HepG2 (cell line): ENCODE data around the gene LDAH. TPM values are rescaled to one million over a fixed set of nuclear protein-coding genes. Genes with fewer than 3 reads are reported as not detected.

Experiments
- ISL2 ChIP-seq: sonication (generic); formaldehyde crosslinking; IDR thresholded peaks from 2 replicates; pipeline ENCODE4 v1.5.0; 2020; ENCODE audit warnings: missing genetic modification reagents
- NCOR1 ChIP-seq: fragments of 200-600 bp; sonication (generic); IDR thresholded peaks from 2 replicates; pipeline ENCODE4 v1.7.0; 2017; ENCODE audit warnings: antibody characterized with exemption, low read length, borderline replicate concordance
- SMARCC2 ChIP-seq: fragments of 450-650 bp; IDR thresholded peaks from 2 replicates; pipeline ENCODE4 v1.6.1; 2017; ENCODE audit warnings: antibody characterized with exemption, mild to moderate bottlenecking
- ZBTB42 ChIP-seq: sonication (generic); formaldehyde crosslinking; IDR thresholded peaks from 2 replicates; pipeline ENCODE4 v1.5.0; 2020; ENCODE audit warnings: mild to moderate bottlenecking, missing genetic modification reagents
- ZFP90 ChIP-seq: sonication (generic); formaldehyde crosslinking; IDR thresholded peaks from 2 replicates; pipeline ENCODE4 v1.8.0; 2022; ENCODE audit warnings: missing genetic modification reagents, mild to moderate bottlenecking, inconsistent platforms, borderline replicate concordance
- ZIK1 ChIP-seq: sonication (generic); formaldehyde crosslinking; IDR thresholded peaks from 2 replicates; pipeline ENCODE4 v1.5.0; 2020; ENCODE audit warnings: mild to moderate bottlenecking, low read depth, missing genetic modification reagents, borderline replicate concordance
- ZNF260 ChIP-seq: sonication (generic); formaldehyde crosslinking; IDR thresholded peaks from 2 replicates; pipeline ENCODE4 v1.4.0; 2020; ENCODE audit warnings: missing genetic modification reagents, low read depth, mild to moderate bottlenecking, borderline replicate concordance
- ZNF451 ChIP-seq: sonication (generic); formaldehyde crosslinking; IDR thresholded peaks from 2 replicates; pipeline ENCODE4 v1.5.0; 2020; ENCODE audit warnings: mild to moderate bottlenecking, missing genetic modification reagents
- ZNF496 ChIP-seq: sonication (generic); formaldehyde crosslinking; IDR thresholded peaks from 2 replicates; pipeline ENCODE4 v1.8.1; 2023; ENCODE audit warnings: mild to moderate bottlenecking, moderate library complexity, missing genetic modification reagents; ENCODE audit not compliant: insufficient replicate concordance
- ZNF569 ChIP-seq: sonication (generic); formaldehyde crosslinking; IDR thresholded peaks from 2 replicates; pipeline ENCODE4 v1.5.0; 2020; ENCODE audit warnings: mild to moderate bottlenecking, missing genetic modification reagents, moderate library complexity, borderline replicate concordance
- polyA plus RNA-seq, 8 experiments: library from polyadenylated mRNA; depleted of rRNA in 3 of 8; stranded (reverse) in 7 of 8; unstranded in 1 of 8; fragments of >200 nt; fragmentation: Illumina TruSeq in 4 of 8; extraction: Trizol in 4 of 8; gene quantifications; 2 replicates each; pipeline versions ENCODE4 v1.2.1 to v1.2.3, GENCODE V29; 2011 to 2016; ENCODE audit warnings: low read depth in 4 of 8, missing spikeins in 1 of 8, mixed read lengths in 1 of 8; ENCODE audit not compliant: insufficient read depth in 1 of 8
- total RNA-seq, 5 experiments: library from RNA; depleted of rRNA; stranded (reverse); fragments of >200 nt; fragmentation: Illumina TruSeq; extraction: Trizol; gene quantifications; 2 replicates each; pipeline ENCODE4 v1.2.3, GENCODE V29; 2016; ENCODE audit warnings: low read depth in 1 of 5
- TF ChIP-seq, protein P1 (sequence below): sonication (generic); formaldehyde crosslinking; conservative IDR thresholded peaks from 2 replicates; pipeline ENCODE4 v1.4.0; 2020; ENCODE audit warnings: missing genetic modification reagents
- TF ChIP-seq, protein P2 (sequence below): sonication (generic); formaldehyde crosslinking; IDR thresholded peaks from 2 replicates; pipeline ENCODE4 v1.4.0; 2020; ENCODE audit warnings: missing genetic modification reagents, mild to moderate bottlenecking, borderline replicate concordance
- TF ChIP-seq, protein P3 (sequence below): IDR thresholded peaks from 2 replicates; pipeline ENCODE4 v1.6.1; 2016; ENCODE audit warnings: control low read depth
- TF ChIP-seq, protein P4 (sequence below): sonication (generic); IDR thresholded peaks from 2 replicates; pipeline ENCODE4 v1.6.1; 2016; ENCODE audit warnings: low read depth, borderline replicate concordance
- TF ChIP-seq, protein P5 (sequence below): sonication (generic); formaldehyde crosslinking; IDR thresholded peaks from 2 replicates; pipeline ENCODE4 v1.4.0; 2020; ENCODE audit warnings: missing genetic modification reagents

The LDAH gene
- total and polyA plus RNA-seq, 2 of the 13 experiments (the other 11 are each of a cell fraction or from before 2014, with no cell fraction given) = 28.8 to 46.2 TPM

DNA sequence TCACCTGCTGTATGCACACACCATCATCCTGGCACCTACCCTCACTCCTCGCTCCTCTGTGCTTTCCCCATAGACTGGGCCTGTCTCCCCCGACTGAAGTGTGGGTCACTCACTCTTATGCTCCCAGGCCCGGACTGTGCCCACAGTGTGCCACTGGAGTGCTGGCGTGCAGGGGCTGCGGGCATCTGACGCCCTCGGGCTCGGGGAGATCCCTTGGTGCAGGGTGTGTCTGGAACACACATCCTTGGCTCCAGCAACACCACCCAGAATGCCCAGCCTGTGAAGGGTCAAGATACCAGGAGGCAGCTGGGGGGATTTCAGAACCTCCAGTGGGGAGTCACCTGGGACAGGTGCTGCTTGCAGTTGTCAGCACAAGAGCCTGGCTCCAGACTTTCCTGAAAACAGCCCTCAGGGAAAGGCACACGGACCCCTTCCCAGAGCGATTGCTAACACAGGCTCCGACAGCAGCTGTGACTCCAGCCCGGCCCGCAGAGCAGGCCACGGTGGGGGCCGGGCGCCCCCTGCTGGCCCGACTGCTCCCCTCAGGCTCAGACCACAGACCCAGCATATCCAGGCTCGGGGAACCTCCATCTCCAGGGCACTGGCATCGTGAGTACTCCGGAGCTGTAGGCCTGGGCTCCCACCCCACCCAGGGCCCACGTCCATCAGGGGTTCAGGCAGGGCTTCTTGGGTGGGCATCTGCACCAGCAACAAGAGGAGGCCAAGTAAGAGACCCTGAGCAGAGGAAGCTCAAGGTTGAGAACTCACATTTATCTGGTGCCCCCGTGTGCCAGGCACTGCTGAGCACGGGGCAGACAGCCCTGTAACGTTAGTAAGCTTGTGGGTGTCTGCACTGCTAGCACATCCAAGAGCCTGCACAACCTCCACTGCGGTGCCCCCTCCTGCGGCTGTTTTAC is 180.6 kb downstream of the LDAH start (continued):
- TF ChIP-seq, protein P1, sequence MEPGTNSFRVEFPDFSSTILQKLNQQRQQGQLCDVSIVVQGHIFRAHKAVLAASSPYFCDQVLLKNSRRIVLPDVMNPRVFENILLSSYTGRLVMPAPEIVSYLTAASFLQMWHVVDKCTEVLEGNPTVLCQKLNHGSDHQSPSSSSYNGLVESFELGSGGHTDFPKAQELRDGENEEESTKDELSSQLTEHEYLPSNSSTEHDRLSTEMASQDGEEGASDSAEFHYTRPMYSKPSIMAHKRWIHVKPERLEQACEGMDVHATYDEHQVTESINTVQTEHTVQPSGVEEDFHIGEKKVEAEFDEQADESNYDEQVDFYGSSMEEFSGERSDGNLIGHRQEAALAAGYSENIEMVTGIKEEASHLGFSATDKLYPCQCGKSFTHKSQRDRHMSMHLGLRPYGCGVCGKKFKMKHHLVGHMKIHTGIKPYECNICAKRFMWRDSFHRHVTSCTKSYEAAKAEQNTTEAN (CRISPR knock-in tag) = no peak
- TF ChIP-seq ZFP90 (CRISPR knock-in tag) (peak; percentile 46; the same call in 1 of the 2 replicates), SMARCC2 (no peak), ZIK1 (CRISPR knock-in tag) (no peak), ZNF496 (CRISPR knock-in tag) (no peak), ZBTB42 (CRISPR knock-in tag) (no peak), NCOR1 (no peak), ZNF451 (no peak), ZNF569 (CRISPR knock-in tag) (no peak), ISL2 (CRISPR knock-in tag) (0 out of 2 replicates have a peak, but pooled peaks have one; percentile 39), ZNF260 (CRISPR knock-in tag) (no peak)
- TF ChIP-seq, protein P2, sequence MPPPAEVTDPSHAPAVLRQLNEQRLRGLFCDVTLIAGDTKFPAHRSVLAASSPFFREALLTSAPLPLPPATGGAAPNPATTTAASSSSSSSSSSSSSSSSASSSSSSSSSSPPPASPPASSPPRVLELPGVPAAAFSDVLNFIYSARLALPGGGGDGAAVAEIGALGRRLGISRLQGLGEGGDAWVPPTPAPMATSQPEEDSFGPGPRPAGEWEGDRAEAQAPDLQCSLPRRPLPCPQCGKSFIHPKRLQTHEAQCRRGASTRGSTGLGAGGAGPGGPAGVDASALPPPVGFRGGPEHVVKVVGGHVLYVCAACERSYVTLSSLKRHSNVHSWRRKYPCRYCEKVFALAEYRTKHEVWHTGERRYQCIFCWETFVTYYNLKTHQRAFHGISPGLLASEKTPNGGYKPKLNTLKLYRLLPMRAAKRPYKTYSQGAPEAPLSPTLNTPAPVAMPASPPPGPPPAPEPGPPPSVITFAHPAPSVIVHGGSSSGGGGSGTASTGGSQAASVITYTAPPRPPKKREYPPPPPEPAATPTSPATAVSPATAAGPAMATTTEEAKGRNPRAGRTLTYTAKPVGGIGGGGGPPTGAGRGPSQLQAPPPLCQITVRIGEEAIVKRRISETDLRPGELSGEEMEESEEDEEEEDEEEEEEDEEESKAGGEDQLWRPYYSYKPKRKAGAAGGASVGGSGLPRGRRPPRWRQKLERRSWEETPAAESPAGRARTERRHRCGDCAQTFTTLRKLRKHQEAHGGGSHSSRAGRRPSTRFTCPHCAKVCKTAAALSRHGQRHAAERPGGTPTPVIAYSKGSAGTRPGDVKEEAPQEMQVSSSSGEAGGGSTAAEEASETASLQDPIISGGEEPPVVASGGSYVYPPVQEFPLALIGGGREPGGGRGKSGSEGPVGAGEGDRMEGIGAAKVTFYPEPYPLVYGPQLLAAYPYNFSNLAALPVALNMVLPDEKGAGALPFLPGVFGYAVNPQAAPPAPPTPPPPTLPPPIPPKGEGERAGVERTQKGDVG (CRISPR knock-in tag) = no peak
- TF ChIP-seq, protein P3, sequence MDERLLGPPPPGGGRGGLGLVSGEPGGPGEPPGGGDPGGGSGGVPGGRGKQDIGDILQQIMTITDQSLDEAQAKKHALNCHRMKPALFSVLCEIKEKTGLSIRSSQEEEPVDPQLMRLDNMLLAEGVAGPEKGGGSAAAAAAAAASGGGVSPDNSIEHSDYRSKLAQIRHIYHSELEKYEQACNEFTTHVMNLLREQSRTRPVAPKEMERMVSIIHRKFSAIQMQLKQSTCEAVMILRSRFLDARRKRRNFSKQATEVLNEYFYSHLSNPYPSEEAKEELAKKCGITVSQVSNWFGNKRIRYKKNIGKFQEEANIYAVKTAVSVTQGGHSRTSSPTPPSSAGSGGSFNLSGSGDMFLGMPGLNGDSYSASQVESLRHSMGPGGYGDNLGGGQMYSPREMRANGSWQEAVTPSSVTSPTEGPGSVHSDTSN = no peak
- TF ChIP-seq, protein P4, sequence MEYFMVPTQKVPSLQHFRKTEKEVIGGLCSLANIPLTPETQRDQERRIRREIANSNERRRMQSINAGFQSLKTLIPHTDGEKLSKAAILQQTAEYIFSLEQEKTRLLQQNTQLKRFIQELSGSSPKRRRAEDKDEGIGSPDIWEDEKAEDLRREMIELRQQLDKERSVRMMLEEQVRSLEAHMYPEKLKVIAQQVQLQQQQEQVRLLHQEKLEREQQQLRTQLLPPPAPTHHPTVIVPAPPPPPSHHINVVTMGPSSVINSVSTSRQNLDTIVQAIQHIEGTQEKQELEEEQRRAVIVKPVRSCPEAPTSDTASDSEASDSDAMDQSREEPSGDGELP = peak; percentile 76; the same call in 1 of the 2 replicates
- TF ChIP-seq, protein P5, sequence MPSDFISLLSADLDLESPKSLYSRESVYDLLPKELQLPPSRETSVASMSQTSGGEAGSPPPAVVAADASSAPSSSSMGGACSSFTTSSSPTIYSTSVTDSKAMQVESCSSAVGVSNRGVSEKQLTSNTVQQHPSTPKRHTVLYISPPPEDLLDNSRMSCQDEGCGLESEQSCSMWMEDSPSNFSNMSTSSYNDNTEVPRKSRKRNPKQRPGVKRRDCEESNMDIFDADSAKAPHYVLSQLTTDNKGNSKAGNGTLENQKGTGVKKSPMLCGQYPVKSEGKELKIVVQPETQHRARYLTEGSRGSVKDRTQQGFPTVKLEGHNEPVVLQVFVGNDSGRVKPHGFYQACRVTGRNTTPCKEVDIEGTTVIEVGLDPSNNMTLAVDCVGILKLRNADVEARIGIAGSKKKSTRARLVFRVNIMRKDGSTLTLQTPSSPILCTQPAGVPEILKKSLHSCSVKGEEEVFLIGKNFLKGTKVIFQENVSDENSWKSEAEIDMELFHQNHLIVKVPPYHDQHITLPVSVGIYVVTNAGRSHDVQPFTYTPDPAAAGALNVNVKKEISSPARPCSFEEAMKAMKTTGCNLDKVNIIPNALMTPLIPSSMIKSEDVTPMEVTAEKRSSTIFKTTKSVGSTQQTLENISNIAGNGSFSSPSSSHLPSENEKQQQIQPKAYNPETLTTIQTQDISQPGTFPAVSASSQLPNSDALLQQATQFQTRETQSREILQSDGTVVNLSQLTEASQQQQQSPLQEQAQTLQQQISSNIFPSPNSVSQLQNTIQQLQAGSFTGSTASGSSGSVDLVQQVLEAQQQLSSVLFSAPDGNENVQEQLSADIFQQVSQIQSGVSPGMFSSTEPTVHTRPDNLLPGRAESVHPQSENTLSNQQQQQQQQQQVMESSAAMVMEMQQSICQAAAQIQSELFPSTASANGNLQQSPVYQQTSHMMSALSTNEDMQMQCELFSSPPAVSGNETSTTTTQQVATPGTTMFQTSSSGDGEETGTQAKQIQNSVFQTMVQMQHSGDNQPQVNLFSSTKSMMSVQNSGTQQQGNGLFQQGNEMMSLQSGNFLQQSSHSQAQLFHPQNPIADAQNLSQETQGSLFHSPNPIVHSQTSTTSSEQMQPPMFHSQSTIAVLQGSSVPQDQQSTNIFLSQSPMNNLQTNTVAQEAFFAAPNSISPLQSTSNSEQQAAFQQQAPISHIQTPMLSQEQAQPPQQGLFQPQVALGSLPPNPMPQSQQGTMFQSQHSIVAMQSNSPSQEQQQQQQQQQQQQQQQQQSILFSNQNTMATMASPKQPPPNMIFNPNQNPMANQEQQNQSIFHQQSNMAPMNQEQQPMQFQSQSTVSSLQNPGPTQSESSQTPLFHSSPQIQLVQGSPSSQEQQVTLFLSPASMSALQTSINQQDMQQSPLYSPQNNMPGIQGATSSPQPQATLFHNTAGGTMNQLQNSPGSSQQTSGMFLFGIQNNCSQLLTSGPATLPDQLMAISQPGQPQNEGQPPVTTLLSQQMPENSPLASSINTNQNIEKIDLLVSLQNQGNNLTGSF (CRISPR knock-in tag) = no peak
